BJ (cell line): Measurements from ENCODE around the gene PSME1. TPM values are rescaled to one million over a fixed set of nuclear protein-coding genes. Genes with fewer than 3 reads are reported as not detected.

Experiments
- CTCF ChIA-PET: fragments of 350-600 bp; formaldehyde crosslinking; extraction: SDS; loops from one replicate; lab custom pipeline; 2021; ENCODE audit warnings: antibody characterized with exemption, inconsistent platforms; lab: Yijun Ruan, JAX
- POLR2A ChIA-PET: fragments of 300-600 bp; sonication (Branson Sonifier 250); formaldehyde crosslinking; extraction: SDS; loops from one replicate; lab custom pipeline; 2021; ENCODE audit warnings: antibody characterized with exemption; lab: Charles Lee
- DNase-seq: peaks from one replicate; pipeline ENCODE4 v3.0.0-alpha.2; 2011; ENCODE audit warnings: low read depth
- H3K27me3 ChIP-seq: 2 replicates; pipeline ENCODE4 v1.6.0; 2011; ENCODE audit warnings: low read length; ENCODE audit not compliant: control insufficient read depth, insufficient read depth
- H3K36me3 ChIP-seq: 2 replicates; pipeline ENCODE4 v1.5.1; 2011; ENCODE audit warnings: low read length; ENCODE audit not compliant: control insufficient read depth, insufficient read depth
- H3K4me3 ChIP-seq: 2 replicates; pipeline ENCODE4 v1.5.1; 2011; ENCODE audit warnings: low read depth, mild to moderate bottlenecking, control low read depth, low read length
- polyA plus RNA-seq: library from polyadenylated mRNA; depleted of rRNA; stranded (reverse); fragments of >200 nt; gene quantifications from 2 replicates; pipeline ENCODE4 v1.2.3, GENCODE V29; 2011
- TF ChIP-seq, protein P1 (sequence below): IDR thresholded peaks from 2 replicates; pipeline ENCODE4 v1.5.1; 2011; ENCODE audit warnings: low read depth, mild to moderate bottlenecking, control low read depth, inconsistent platforms, low read length, moderate library complexity; ENCODE audit not compliant: insufficient read depth

The PSME1 gene
- polyA plus RNA-seq, 1 experiment = 106 TPM

DNA sequence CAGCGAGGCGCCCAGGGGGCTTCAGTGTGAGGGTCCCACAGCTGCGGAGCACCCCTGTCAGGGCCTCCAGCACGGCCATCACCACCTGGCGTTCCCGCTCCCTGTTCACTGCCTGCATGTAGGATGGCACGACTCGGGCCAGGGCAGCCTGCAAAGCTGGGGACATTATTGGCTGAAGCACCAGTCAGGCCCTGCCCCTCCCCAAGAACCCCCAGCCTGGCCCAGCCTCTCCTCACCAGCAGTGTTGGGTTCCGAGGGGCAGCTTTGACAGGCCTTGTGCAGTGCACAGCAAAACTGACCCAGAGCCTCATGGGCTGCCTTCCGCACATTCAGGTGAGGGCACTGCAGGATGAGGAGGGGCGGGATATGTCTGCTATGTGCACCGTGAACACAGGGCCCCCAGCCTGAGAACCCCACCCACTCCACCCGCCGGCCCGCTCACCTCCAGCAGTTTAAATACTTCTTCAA, 47.1 kb downstream of the PSME1 start:
- Histone ChIP-seq H3K27me3 (no peaks in the 10 kb centered on the region), H3K36me3 (peaks cover 55% of the 10 kb centered on the region), H3K4me3 (no peak overlapping the region)
- CTCF ChIA-PET = no interaction called here
- TF ChIP-seq, protein P1, sequence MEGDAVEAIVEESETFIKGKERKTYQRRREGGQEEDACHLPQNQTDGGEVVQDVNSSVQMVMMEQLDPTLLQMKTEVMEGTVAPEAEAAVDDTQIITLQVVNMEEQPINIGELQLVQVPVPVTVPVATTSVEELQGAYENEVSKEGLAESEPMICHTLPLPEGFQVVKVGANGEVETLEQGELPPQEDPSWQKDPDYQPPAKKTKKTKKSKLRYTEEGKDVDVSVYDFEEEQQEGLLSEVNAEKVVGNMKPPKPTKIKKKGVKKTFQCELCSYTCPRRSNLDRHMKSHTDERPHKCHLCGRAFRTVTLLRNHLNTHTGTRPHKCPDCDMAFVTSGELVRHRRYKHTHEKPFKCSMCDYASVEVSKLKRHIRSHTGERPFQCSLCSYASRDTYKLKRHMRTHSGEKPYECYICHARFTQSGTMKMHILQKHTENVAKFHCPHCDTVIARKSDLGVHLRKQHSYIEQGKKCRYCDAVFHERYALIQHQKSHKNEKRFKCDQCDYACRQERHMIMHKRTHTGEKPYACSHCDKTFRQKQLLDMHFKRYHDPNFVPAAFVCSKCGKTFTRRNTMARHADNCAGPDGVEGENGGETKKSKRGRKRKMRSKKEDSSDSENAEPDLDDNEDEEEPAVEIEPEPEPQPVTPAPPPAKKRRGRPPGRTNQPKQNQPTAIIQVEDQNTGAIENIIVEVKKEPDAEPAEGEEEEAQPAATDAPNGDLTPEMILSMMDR = no peak
- DNase-seq = no peak
- POLR2A ChIA-PET = no interaction called here

- ChIA-PET POLR2A (no interaction called here), CTCF (interaction anchor here (1.6 kb wide), 1 partner anchor 126 kb away, joined by 4 read pairs; no protein-coding TSS in a partner anchor)
- Histone ChIP-seq H3K27me3 (no peaks in the 10 kb centered on the region), H3K36me3 (peaks cover 45% of the 10 kb centered on the region), H3K4me3 (no peak overlapping the region)
- DNase-seq = no peak
- TF ChIP-seq, protein P1 = no peak
These were observed 48.3 kb downstream of the PSME1 start for GRCh38 chr14:24184104-24184970.

- CTCF ChIA-PET = interaction anchor here (1.2 to 1.6 kb wide), 3 partner anchors 24 to 127 kb away, joined by 3 to 4 read pairs (median 4); partner anchors contain the start of gene IRF9
- TF ChIP-seq, protein P1 = no peak
- POLR2A ChIA-PET = no interaction called here
- H3K36me3 ChIP-seq = peaks cover 44% of the 10 kb centered on the region
- DNase-seq = no peak
- no peaks in the 10 kb centered on the region for H3K27me3 ChIP-seq
- H3K4me3 ChIP-seq = no peak overlapping the region
These were observed 49.0 kb downstream of the PSME1 start for GRCh38 chr14:24185026-24185425.

DNA sequence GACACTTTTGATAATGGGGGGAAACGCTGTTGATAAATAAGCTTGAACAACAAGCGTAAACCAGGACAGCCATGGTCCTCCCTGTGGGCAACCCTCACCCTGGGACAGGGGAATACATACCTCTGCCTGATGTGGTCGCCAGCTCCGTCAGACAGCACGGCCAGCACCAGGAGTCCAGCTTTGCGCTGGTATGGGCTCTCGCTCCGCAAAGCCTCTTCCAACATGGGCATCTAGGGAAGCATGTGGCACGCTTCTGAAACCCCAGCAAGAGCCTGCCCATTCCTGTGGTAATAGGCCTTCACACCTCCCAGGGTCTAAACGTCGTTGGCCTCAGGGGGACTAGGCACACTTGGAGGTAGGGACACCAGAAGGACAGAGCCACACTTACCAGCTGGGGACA, 49.7 kb downstream of the PSME1 start:
- no peak overlapping the region for H3K4me3 ChIP-seq
- no peaks in the 10 kb centered on the region for H3K27me3 ChIP-seq
- DNase-seq = no peak
- POLR2A ChIA-PET = no interaction called here
- H3K36me3 ChIP-seq = peaks cover 42% of the 10 kb centered on the region
- TF ChIP-seq, protein P1 = no peak
- CTCF ChIA-PET = interaction anchor here (1.2 to 1.6 kb wide), 3 partner anchors 25 to 128 kb away, joined by 3 to 4 read pairs (median 4); partner anchors contain the start of gene IRF9

DNA sequence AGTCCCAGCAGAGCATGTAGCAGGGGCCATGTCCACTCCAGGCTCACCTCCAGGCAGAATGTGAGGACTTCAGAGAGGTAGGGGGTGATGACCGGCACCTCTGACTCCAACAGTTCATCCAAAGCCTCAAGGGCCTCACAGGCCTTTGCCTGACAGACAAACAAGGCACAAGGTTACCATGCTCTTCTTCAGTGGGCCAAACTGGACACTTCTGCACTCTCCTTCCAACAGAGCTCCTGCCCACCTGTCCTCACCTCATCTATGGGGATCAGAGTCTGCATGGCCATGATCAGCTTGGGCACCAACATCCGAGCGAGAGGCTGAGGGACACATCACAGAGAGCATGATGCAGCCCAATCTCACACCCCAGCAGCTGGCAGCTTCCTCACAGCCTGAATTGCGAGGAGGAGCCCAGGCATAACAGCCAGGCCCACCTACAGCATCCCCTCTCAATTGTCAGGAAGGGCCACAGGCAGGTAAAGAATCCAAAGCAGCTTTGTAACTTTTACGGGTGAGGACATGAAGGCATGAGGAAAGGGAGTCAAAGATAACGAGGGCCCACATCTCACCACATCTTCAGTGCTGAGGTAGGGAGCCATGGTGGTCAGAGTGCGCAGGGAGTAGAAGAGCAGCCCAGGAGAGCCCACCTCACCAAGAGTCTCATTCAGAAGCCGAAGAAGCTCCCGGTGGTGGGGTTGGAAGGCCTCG, 51.0 kb downstream of the PSME1 start:
- TF ChIP-seq, protein P1 = no peak
- no peak overlapping the region for H3K4me3 ChIP-seq
- ChIA-PET POLR2A (no interaction called here), CTCF (interaction anchor here (1.0 to 2.7 kb wide), 2 partner anchors 26 to 129 kb away, joined by 4 to 18 read pairs; partner anchors contain the start of gene IRF9)
- H3K27me3 ChIP-seq = no peaks in the 10 kb centered on the region
- peaks cover 35% of the 10 kb centered on the region for H3K36me3 ChIP-seq
- DNase-seq = no peak
